ENCODE data around the gene SMG1. TPM values are rescaled to one million over a fixed set of nuclear protein-coding genes. Genes with fewer than 3 reads are reported as not detected.
"Not testable (repeated sequence)": the region's sequence is repeated elsewhere in the genome, so short reads cannot be mapped to it uniquely, and the experiment has no call there.

The SMG1 gene
- 10 to 100 TPM; 60.0 to 78.6 TPM for total RNA-seq
- polyA plus RNA-seq (ENCODE audit: insufficient read length in 6 of 6) = 10 to 100 TPM; 63.2 to 73.4 (median 71.4) TPM
- long read RNA-seq, donor 1, partial matches to known transcripts = 10 of 10 reads
- long read RNA-seq, donor 1, other reads (novel, unspliced or antisense) = 0 of 10 reads
- long read RNA-seq, donor 2 = 0 reads
- long read RNA-seq, donor 3 = 0 reads
- long read RNA-seq, donor 4, partial matches to known transcripts = 1 of 1 reads
- long read RNA-seq, donor 4, other reads (novel, unspliced or antisense) = 0 of 1 reads
- long read RNA-seq, donor 5, partial matches to known transcripts = 5 of 5 reads
- long read RNA-seq, donor 5, other reads (novel, unspliced or antisense) = 0 of 5 reads
- long read RNA-seq, donor 6 = 0 reads
- long read RNA-seq, donor 7 = 0 reads
- long read RNA-seq, donor 8, partial matches to known transcripts = 7 of 7 reads
- long read RNA-seq, donor 8, other reads (novel, unspliced or antisense) = 0 of 7 reads
- long read RNA-seq, donor 9 = 0 reads
- long read RNA-seq, donor 10, partial matches to known transcripts = 1 of 1 reads
- long read RNA-seq, donor 10, other reads (novel, unspliced or antisense) = 0 of 1 reads
- long read RNA-seq, donor 11 = 0 reads
- long read RNA-seq, donor 12, partial matches to known transcripts = 5 of 5 reads
- long read RNA-seq, donor 12, other reads (novel, unspliced or antisense) = 0 of 5 reads

GRCh38 chr16:18925986-18926865, at the start of gene SMG1:
Gene SMG1 (minus strand): TSS chr16:18926408. CDS start chr16:18926041, 367 bp downstream.
- peaks cover 0 to 34% of the 10 kb centered on the region in 2 donors for H3K4me1 ChIP-seq
- ATAC-seq (peak; percentile 97), DNase-seq (peak; percentile 90 to 98 (median 94))
- intact Hi-C loops (cut with DNase I); H3K9me3 ChIP-seq; H3K36me3 ChIP-seq; H3K27me3 ChIP-seq: not testable (repeated sequence)
- H3K4me3 ChIP-seq = peak within 1 kb of the TSS; percentile 62 to 76
- H3K27ac ChIP-seq = peak within 1 kb of the TSS; percentile 84 to 96

GRCh38 chr16:18975109-18975508, 48.9 kb upstream of the SMG1 start:
- H3K9me3 ChIP-seq = no peaks in the 10 kb centered on the region
- no peak overlapping the region for H3K27ac ChIP-seq
- no peaks in the 10 kb centered on the region for H3K36me3 ChIP-seq
- no peak for ATAC-seq
- no peak overlapping the region for H3K4me3 ChIP-seq
- no peaks in the 10 kb centered on the region for H3K4me1 ChIP-seq
- peaks cover 0 to 13% of the 10 kb centered on the region in 2 donors for H3K27me3 ChIP-seq
- intact Hi-C loops (cut with DNase I) = no loop called here
- TF ChIP-seq CTCF (IDR thresholded peaks at IDR 0.05) = no peak
- DNase-seq = no peak

- Histone ChIP-seq H3K4me1 (peaks cover 0 to 5% of the 10 kb centered on the region in 2 donors), H3K9me3 (no peaks in the 10 kb centered on the region), H3K36me3 (no peaks in the 10 kb centered on the region), H3K27me3 (no peaks in the 10 kb centered on the region), H3K4me3 (no peak overlapping the region), H3K27ac (no peak overlapping the region)
- DNase-seq = no peak
- intact Hi-C loops (cut with DNase I) = no loop called here
- ATAC-seq = no peak
- TF ChIP-seq CTCF (IDR thresholded peaks at IDR 0.05) = no peak
Observed at GRCh38 chr16:18969855-18970240, 43.6 kb upstream of the SMG1 start.

- Histone ChIP-seq H3K27me3 (no peaks in the 10 kb centered on the region), H3K4me1 (peaks cover 0 to 5% of the 10 kb centered on the region in 2 donors), H3K4me3 (no peak overlapping the region), H3K27ac (no peak overlapping the region), H3K36me3 (no peaks in the 10 kb centered on the region), H3K9me3 (no peaks in the 10 kb centered on the region)
- peak; percentile 99 for ATAC-seq
- peak; percentile 75 to 95 (median 80) for DNase-seq
- peak; percentile 92 to 93 for TF ChIP-seq CTCF (IDR thresholded peaks at IDR 0.05)
- intact Hi-C loops (cut with DNase I) = no loop called here
Observed at GRCh38 chr16:18969050-18969854, 43.0 kb upstream of the SMG1 start.

GRCh38 chr16:18966791-18967190, 40.6 kb upstream of the SMG1 start:
- Histone ChIP-seq H3K4me3 (no peak overlapping the region), H3K4me1 (peaks cover 0 to 5% of the 10 kb centered on the region in 2 donors), H3K36me3 (no peaks in the 10 kb centered on the region), H3K27me3 (no peaks in the 10 kb centered on the region), H3K27ac (no peak overlapping the region), H3K9me3 (no peaks in the 10 kb centered on the region)
- intact Hi-C loops (cut with DNase I) = no loop called here
- ATAC-seq (no peak), DNase-seq (no peak)
- TF ChIP-seq CTCF (IDR thresholded peaks at IDR 0.05) = no peak
